SK-N-SH treated with all-trans-retinoic acid at 6 μM for 48 hours (cell line): ENCODE results near the gene TEKT3.

Source experiments
- OSR1 ChIP-seq: fragments of 250-450 bp; sonication (Bioruptor Pico); IDR thresholded peaks from 2 replicates; pipeline ENCODE4 v1.8.0; 2022; ENCODE audit warnings: moderate library complexity, mild to moderate bottlenecking, inconsistent platforms
- RARB ChIP-seq: fragments of 250-450 bp; sonication (Bioruptor Pico); IDR thresholded peaks from 2 replicates; pipeline ENCODE4 v1.8.0; 2021; ENCODE audit warnings: mild to moderate bottlenecking, moderate library complexity
- ZC3H10 ChIP-seq: fragments of 250-450 bp; sonication (Bioruptor Pico); IDR thresholded peaks from 2 replicates; pipeline ENCODE4 v1.5.1; 2021; ENCODE audit warnings: mild to moderate bottlenecking, moderate library complexity
- ZFP30 ChIP-seq: fragments of 450-650 bp; formaldehyde crosslinking; IDR thresholded peaks from 2 replicates; pipeline ENCODE4 v1.5.0; 2022; ENCODE audit warnings: mild to moderate bottlenecking, moderate library complexity
- ZNF565 ChIP-seq: fragments of 450-650 bp; formaldehyde crosslinking; conservative IDR thresholded peaks from 2 replicates; pipeline ENCODE4 v1.5.0; 2020; ENCODE audit warnings: low read depth, mild to moderate bottlenecking, moderate library complexity

GRCh38 chr17:15368600-15368999, 27.2 kb upstream of the TEKT3 start:
- TF ChIP-seq ZFP30 (no peak), OSR1 (no peak), ZNF565 (CRISPR knock-in tag) (no peak), ZC3H10 (CRISPR knock-in tag) (no peak), RARB (CRISPR knock-in tag) (no peak)
